GM23338 (cell line): ENCODE measurements around the gene SLC28A1. TPM values are rescaled to one million over a fixed set of nuclear protein-coding genes. Genes with fewer than 3 reads are reported as not detected.
A peak's percentile ranks its signal among the peaks of the same experiment; 100 is the strongest.

ENCODE experiments used
- ATAC-seq: fragments of 200-7000 bp; cut with Tn5 transposase; 3 replicates; pipeline ENCODE4 v1.9.1; 2020
- DNase-seq: peaks from one replicate; pipeline ENCODE4 v3.0.0-alpha.2; 2015; ENCODE audit warnings: low spot score
- H2AFZ ChIP-seq: fragments of 200-600 bp; sonication (generic); 2 replicates; pipeline ENCODE4 v1.8.0; 2016; ENCODE audit warnings: antibody characterized with exemption, mild to moderate bottlenecking, moderate library complexity
- H3F3A ChIP-seq: fragments of 200-600 bp; sonication (generic); replicated peaks from 2 replicates; pipeline ENCODE4 v1.8.0; 2017; ENCODE audit warnings: antibody characterized with exemption, mixed run types, low read depth
- H3K27ac ChIP-seq: fragments of 200-600 bp; sonication (generic); 2 replicates; pipeline ENCODE4 v1.6.1; 2016; ENCODE audit warnings: low read depth
- H3K27me3 ChIP-seq: fragments of 200-600 bp; sonication (generic); 2 replicates; pipeline ENCODE4 v1.8.0; 2016; ENCODE audit warnings: mild to moderate bottlenecking, mixed run types, moderate library complexity; ENCODE audit not compliant: insufficient read depth
- H3K36me3 ChIP-seq: fragments of 200-600 bp; sonication (generic); 2 replicates; pipeline ENCODE4 v1.8.0; 2016; ENCODE audit warnings: mild to moderate bottlenecking; ENCODE audit not compliant: insufficient read depth
- H3K4me1 ChIP-seq: fragments of 200-600 bp; sonication (generic); 2 replicates; pipeline ENCODE4 v1.8.0; 2016; ENCODE audit warnings: mild to moderate bottlenecking, moderate library complexity; ENCODE audit not compliant: insufficient read depth
- H3K4me2 ChIP-seq: fragments of 200-600 bp; sonication (generic); 2 replicates; pipeline ENCODE4 v1.7.1; 2017; ENCODE audit warnings: mixed run types
- H3K4me3 ChIP-seq: fragments of 200-600 bp; sonication (generic); 2 replicates; pipeline ENCODE4 v1.6.1; 2016; ENCODE audit warnings: mixed run types
- H3K79me2 ChIP-seq: fragments of 200-600 bp; sonication (generic); replicated peaks from 2 replicates; pipeline ENCODE4 v1.8.0; 2017; ENCODE audit warnings: mild to moderate bottlenecking; ENCODE audit not compliant: insufficient read depth
- H3K9me2 ChIP-seq: fragments of 200-600 bp; sonication (generic); 2 replicates; pipeline ENCODE4 v1.8.0; 2017; ENCODE audit not compliant: insufficient read depth
- H4K20me1 ChIP-seq: fragments of 200-600 bp; sonication (generic); replicated peaks from 2 replicates; pipeline ENCODE4 v1.8.0; 2017; ENCODE audit warnings: mild to moderate bottlenecking; ENCODE audit not compliant: insufficient read depth
- H3K27ac Mint-ChIP-seq: 2 replicates; pipeline ENCODE4 v1.8.0; 2020; ENCODE audit warnings: inconsistent platforms, mild to moderate bottlenecking, moderate library complexity, mixed read lengths
- H3K27me3 Mint-ChIP-seq: 3 replicates; pipeline ENCODE4 v1.8.0; 2022; ENCODE audit warnings: low read depth, mild to moderate bottlenecking, moderate library complexity, mixed read lengths, inconsistent platforms; ENCODE audit not compliant: insufficient read depth, poor library complexity
- H3K36me3 Mint-ChIP-seq: 3 replicates; pipeline ENCODE4 v1.8.0; 2021; ENCODE audit warnings: low read depth, mild to moderate bottlenecking, inconsistent platforms, moderate library complexity, mixed read lengths
- H3K4me1 Mint-ChIP-seq: 3 replicates; pipeline ENCODE4 v1.8.0; 2020; ENCODE audit warnings: mild to moderate bottlenecking, inconsistent platforms, mixed read lengths
- H3K4me3 Mint-ChIP-seq: 3 replicates; pipeline ENCODE4 v1.8.0; 2021; ENCODE audit warnings: moderate library complexity, mild to moderate bottlenecking, inconsistent platforms, mixed read lengths
- H3K9me3 Mint-ChIP-seq: 3 replicates; pipeline ENCODE4 v1.8.0; 2020; ENCODE audit warnings: moderate library complexity, mild to moderate bottlenecking, inconsistent platforms, mixed read lengths
- CREB1 ChIP-seq: fragments of 250-450 bp; sonication (Bioruptor Pico); IDR thresholded peaks from 2 replicates; pipeline ENCODE4 v1.5.0; 2020; ENCODE audit warnings: low read depth, mild to moderate bottlenecking, moderate library complexity
- CTCF ChIP-seq, 2 experiments: fragments of 200-600 bp in 1 of 2; sonication (generic) in 1 of 2; conservative IDR thresholded peaks; 2 replicates each; pipeline versions ENCODE4 v1.5.1 to v1.6.1; 2016 to 2017; ENCODE audit warnings: antibody characterized with exemption in 2 of 2, low read depth in 2 of 2, mild to moderate bottlenecking in 2 of 2, moderate library complexity in 1 of 2
- ETS1 ChIP-seq: IDR thresholded peaks from 2 replicates; pipeline ENCODE4 v1.6.1; 2016; ENCODE audit warnings: antibody characterized with exemption
- EZH2 ChIP-seq: fragments of 200-600 bp; sonication (generic); IDR thresholded peaks from one replicate; pipeline ENCODE4 v1.8.0; 2017; ENCODE audit warnings: antibody characterized with exemption, mild to moderate bottlenecking, low read depth; ENCODE audit not compliant: unreplicated experiment
- EZH2phosphoT487 ChIP-seq: fragments of 200-600 bp; sonication (generic); IDR thresholded peaks from one replicate; pipeline ENCODE4 v1.8.1; 2018; ENCODE audit warnings: antibody characterized with exemption; ENCODE audit not compliant: unreplicated experiment
- JUNB ChIP-seq: IDR thresholded peaks from one replicate; pipeline ENCODE4 v1.6.1; 2016; ENCODE audit warnings: antibody characterized with exemption; ENCODE audit not compliant: unreplicated experiment
- NANOG ChIP-seq: IDR thresholded peaks from 2 replicates; pipeline ENCODE4 v1.6.1; 2016; ENCODE audit warnings: antibody characterized with exemption, borderline replicate concordance
- POLR2AphosphoS5 ChIP-seq: IDR thresholded peaks from 2 replicates; pipeline ENCODE4 v1.6.1; 2016; ENCODE audit warnings: antibody characterized with exemption, low read depth
- REST ChIP-seq: IDR thresholded peaks from one replicate; pipeline ENCODE4 v1.6.1; 2018; ENCODE audit warnings: antibody characterized with exemption; ENCODE audit not compliant: unreplicated experiment
- STAT1 ChIP-seq: IDR thresholded peaks from one replicate; pipeline ENCODE4 v1.6.1; 2016; ENCODE audit warnings: antibody characterized with exemption; ENCODE audit not compliant: unreplicated experiment
- ZNF114 ChIP-seq: fragments of 250-450 bp; sonication (Bioruptor Pico); IDR thresholded peaks from 2 replicates; pipeline ENCODE4 v1.5.0; 2020; ENCODE audit warnings: mild to moderate bottlenecking, moderate library complexity
- ZNF331 ChIP-seq: fragments of 250-450 bp; sonication (Bioruptor Pico); IDR thresholded peaks from 2 replicates; pipeline ENCODE4 v1.5.0; 2020; ENCODE audit warnings: low read depth, mild to moderate bottlenecking, moderate library complexity
- ZNF462 ChIP-seq: fragments of 250-450 bp; sonication (Bioruptor Pico); IDR thresholded peaks from 2 replicates; pipeline ENCODE4 v1.5.0; 2020; ENCODE audit warnings: mild to moderate bottlenecking, moderate library complexity
- polyA plus RNA-seq: library from polyadenylated mRNA; unstranded; fragments of >200 nt; fragmentation: Nextera tagmentation; extraction: Ambion mirVana; gene quantifications from 2 replicates; pipeline ENCODE4 v1.2.1, GENCODE V29; 2016
- total RNA-seq: library from RNA; depleted of rRNA; stranded (reverse); fragments of >200 nt; shearing (Covaris generic); gene quantifications from 2 replicates; pipeline ENCODE4 v1.2.3, GENCODE V29; 2014

SLC28A1 gene
- total and polyA plus RNA-seq, 2 experiments from 2014 or later, result not detected

GRCh38 chr15:84886211-84886983 is 1.9 kb downstream of the SLC28A1 start:
- Histone ChIP-seq H3K79me2 (no peaks in the 10 kb centered on the region), H3K9me2 (no peaks in the 10 kb centered on the region), H2AFZ (0 out of 2 replicates have a peak overlapping the region, but pooled peaks have one; percentile 47), H3F3A (no peaks in the 10 kb centered on the region), H3K27ac (no peak overlapping the region), H3K4me1 (no peaks in the 10 kb centered on the region), H3K27me3 (no peaks in the 10 kb centered on the region), H4K20me1 (no peaks in the 10 kb centered on the region), H3K4me3 (no peak overlapping the region), H3K4me2 (no peak overlapping the region), H3K36me3 (no peaks in the 10 kb centered on the region)
- H3K27me3 Mint-ChIP-seq, result peaks cover 5% of the 10 kb centered on the region
- no peak overlapping the region for H3K4me3 Mint-ChIP-seq
- no peaks in the 10 kb centered on the region for H3K9me3 Mint-ChIP-seq
- H3K36me3 Mint-ChIP-seq, result no peaks in the 10 kb centered on the region
- no peak for TF ChIP-seq JUNB
- no peak for TF ChIP-seq NANOG
- no peak for TF ChIP-seq POLR2AphosphoS5
- TF ChIP-seq ZNF331 (CRISPR knock-in tag), result no peak
- no peak for TF ChIP-seq CREB1 (CRISPR knock-in tag)
- TF ChIP-seq ZNF462 (CRISPR knock-in tag), result no peak
- no peak for TF ChIP-seq EZH2phosphoT487
- TF ChIP-seq REST, result no peak
- TF ChIP-seq STAT1, result no peak
- no peak for TF ChIP-seq ZNF114
- TF ChIP-seq CTCF (conservative IDR thresholded peaks at IDR 0.05; ENCODE audit: low read depth in 2 of 2), result no peak
- no peak for TF ChIP-seq ETS1
- TF ChIP-seq EZH2, result no peak
- no peak overlapping the region for H3K27ac Mint-ChIP-seq
- peaks cover 5% of the 10 kb centered on the region for H3K4me1 Mint-ChIP-seq
- DNase-seq (no peak), ATAC-seq (no peak)
